Stomach smooth muscle (tissue), 2 donors: ENCODE data around the gene ATXN1.

ENCODE experiments used
- H3K27ac ChIP-seq: one replicate; pipeline ENCODE4 v1.7.0; 2013; ENCODE audit warnings: mild to moderate bottlenecking, low read length, inconsistent platforms
- H3K27me3 ChIP-seq, 2 donors: one replicate each; pipeline ENCODE4 v1.7.0; 2013; ENCODE audit warnings: low read length in 2 of 2; ENCODE audit not compliant: insufficient read depth in 2 of 2, control insufficient read depth in 1 of 2
- H3K36me3 ChIP-seq, 2 donors: one replicate each; pipeline ENCODE4 v1.7.0; 2013; ENCODE audit warnings: low read length in 2 of 2; ENCODE audit not compliant: control insufficient read depth in 2 of 2, insufficient read depth in 2 of 2
- H3K4me1 ChIP-seq: one replicate; pipeline ENCODE4 v1.7.0; 2013; ENCODE audit warnings: low read length; ENCODE audit not compliant: control insufficient read depth, insufficient read depth
- H3K4me3 ChIP-seq, 2 donors: one replicate each; pipeline ENCODE4 v1.7.0; 2013; ENCODE audit warnings: low read length in 2 of 2
- H3K9ac ChIP-seq, 2 donors: one replicate each; pipeline ENCODE4 v1.7.0; 2013; ENCODE audit warnings: low read length in 2 of 2, mild to moderate bottlenecking in 1 of 2
- H3K9me3 ChIP-seq, 2 donors: one replicate each; pipeline ENCODE4 v1.7.0; 2013; ENCODE audit warnings: low read length in 2 of 2; ENCODE audit not compliant: control insufficient read depth in 2 of 2
- donor health status: healthy.
- donor health status: Pancreatic carcinoma.

Gene ATXN1

DNA sequence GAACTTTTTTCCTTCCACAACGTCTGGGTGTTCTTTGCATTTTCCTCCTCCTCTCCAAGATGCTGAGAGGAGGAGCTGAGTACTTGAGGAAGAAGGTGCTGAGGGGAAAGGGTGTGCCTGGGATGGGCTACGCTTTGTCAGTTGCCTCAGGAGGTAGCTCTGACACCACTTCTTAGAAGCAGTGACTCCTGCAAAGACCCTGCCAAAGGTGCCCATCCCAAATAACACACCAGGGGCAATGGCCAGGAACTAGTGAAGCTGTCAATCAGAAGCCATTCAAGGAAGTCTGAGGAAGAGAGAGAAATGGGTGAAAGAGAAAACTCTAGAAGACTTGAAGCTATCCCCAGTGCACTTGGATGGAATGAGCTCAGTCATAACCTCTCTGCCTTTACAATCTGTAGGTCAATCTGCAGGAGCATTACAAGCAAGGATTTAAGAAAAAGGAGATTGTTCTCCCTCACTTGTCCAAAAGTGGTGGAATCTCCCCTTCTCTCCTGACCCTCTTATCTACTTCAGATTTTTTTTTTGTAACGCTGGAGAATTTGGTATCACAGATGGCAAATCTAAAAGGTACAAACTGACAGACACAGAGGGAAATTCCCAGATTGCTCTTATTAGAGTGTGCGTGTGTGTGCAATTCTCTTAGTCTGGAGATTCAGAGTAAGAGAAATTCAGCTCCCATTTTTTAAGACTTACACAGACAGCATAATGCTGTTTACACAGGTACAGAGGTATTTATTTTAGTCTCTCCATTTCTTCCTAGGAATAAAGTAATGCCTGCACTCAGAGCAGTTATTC lies 280.3 kb downstream of the ATXN1 start:
- no peaks in the 10 kb centered on the region for H3K27me3 ChIP-seq
- H3K9ac ChIP-seq = no peak overlapping the region
- peaks cover 0 to 5% of the 10 kb centered on the region in 2 donors for H3K9me3 ChIP-seq
- H3K4me1 ChIP-seq = no peaks in the 10 kb centered on the region
- peaks cover 3 to 13% of the 10 kb centered on the region in 2 donors for H3K36me3 ChIP-seq
- H3K4me3 ChIP-seq = no peak overlapping the region
- H3K27ac ChIP-seq = no peak overlapping the region

DNA sequence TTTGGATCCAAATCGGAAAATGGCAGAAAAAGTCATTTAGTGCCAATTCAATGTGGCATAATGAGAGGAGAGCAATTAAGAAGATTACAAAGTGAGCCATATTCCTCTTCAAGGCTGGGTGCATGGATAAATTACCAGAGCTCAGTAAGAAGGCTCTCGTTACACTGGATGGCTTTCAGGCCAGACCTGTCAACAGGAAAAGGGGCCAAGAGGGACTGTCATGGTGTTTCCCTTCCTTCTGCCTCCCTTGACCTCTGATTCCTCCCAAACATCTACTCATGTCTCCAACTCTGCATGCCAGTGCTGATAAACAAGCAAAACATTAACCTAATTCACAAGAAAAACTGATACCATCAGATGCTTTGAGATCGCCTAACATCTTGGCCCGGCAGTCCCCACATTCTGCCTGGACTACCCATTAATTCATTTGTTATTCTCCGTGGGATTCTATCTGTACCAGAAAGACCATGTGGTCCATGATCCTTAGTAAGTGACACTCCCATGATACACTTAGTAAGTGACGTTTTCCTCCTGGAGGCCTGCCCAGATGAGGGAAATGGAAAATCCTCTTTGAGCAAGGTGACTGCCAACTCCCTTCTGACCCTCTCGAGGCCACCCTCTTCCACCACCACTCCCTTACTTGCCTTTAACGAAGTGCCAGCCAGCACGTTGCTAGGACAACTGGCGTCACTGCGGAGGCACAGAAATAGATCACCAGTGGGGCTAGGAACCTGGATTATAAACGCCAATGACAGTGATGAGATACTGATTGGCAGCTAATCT lies 283.7 kb downstream of the ATXN1 start:
- Histone ChIP-seq H3K36me3 (peaks cover 2 to 6% of the 10 kb centered on the region in 2 donors), H3K4me3 (no peak overlapping the region), H3K9me3 (peaks cover 0 to 4% of the 10 kb centered on the region in 2 donors), H3K27ac (no peak overlapping the region), H3K4me1 (no peaks in the 10 kb centered on the region), H3K9ac (no peak overlapping the region), H3K27me3 (no peaks in the 10 kb centered on the region)

DNA sequence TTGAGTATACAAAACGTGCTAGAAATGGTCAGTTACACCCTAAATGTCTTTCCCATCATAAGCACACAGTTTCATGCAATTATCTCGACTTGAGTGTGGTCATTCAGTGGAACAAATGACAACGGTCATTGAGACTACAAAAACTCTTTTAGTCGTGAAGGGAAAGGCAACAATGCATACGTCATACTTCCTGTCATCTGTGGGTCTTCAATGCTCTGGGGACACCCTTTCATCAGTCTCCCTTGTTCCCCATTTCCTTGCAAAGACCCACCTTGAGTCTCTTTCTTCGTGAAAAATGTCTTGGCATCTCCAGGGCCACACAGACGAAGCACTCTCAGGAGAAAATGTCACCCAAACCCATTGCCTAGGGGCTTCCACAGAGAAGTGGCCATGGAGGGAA lies 284.4 kb downstream of the ATXN1 start:
- no peak overlapping the region for H3K27ac ChIP-seq

DNA sequence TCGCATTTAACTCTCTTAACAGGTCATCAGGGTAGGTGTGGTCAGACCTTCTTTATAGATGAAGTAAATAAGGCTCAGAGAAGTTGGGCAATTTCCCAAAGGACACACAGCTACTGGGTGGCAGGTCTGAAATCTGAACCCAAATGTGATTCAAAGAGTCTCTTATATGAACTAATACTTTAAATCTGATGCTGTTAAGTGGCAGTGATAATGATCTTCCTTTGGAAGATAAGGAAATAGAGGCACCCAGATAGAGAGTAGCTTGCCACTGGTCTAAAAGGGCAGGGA lies 285.8 kb downstream of the ATXN1 start:
- peaks cover 0 to 4% of the 10 kb centered on the region in 2 donors for H3K9me3 ChIP-seq
- H3K27ac ChIP-seq = no peak overlapping the region
- H3K9ac ChIP-seq = no peak overlapping the region
- peaks cover 3% of the 10 kb centered on the region for H3K4me1 ChIP-seq
- H3K4me3 ChIP-seq = no peak overlapping the region
- H3K36me3 ChIP-seq = peaks cover 2 to 3% of the 10 kb centered on the region in 2 donors
- H3K27me3 ChIP-seq = no peaks in the 10 kb centered on the region

More for the DNA sequence above, 284.4 kb downstream of the ATXN1 start:
- peaks cover 2 to 6% of the 10 kb centered on the region in 2 donors for H3K36me3 ChIP-seq
- no peaks in the 10 kb centered on the region for H3K27me3 ChIP-seq
- H3K4me1 ChIP-seq = no peaks in the 10 kb centered on the region
- H3K9me3 ChIP-seq = peaks cover 0 to 4% of the 10 kb centered on the region in 2 donors
- H3K9ac ChIP-seq = no peak overlapping the region
- H3K4me3 ChIP-seq = no peak overlapping the region

DNA sequence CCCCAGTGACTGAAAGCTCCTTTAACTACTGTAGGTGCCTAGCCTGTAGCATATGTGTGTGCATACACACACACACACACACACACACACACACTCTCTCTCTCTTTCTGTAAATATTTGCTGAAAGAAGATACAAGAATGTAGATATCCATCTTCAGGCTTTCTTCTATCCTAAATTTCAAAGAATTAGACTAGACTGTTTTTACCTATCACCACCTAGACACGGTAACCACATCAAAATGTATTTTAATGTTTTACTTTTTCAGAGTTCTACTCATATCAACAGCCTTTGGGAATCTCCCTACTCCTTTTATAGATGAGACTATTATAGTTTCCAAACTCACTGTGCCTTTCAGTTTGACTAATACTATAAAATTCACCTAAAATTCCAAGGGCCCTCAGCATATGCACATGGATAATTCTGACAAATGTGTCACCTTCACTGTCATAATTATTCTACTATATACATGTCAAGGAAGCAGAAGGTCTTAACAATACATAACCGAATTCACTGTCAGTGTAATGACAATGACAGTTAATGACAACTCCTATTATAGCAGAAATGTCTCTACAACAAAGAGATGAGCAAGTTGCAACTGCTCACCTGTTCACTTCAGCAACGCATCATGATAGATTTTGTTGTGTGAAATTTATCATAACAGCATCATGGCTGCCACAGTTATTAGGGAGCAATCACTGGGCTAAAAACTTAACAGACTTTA lies 286.3 kb downstream of the ATXN1 start:
- Histone ChIP-seq H3K27me3 (no peaks in the 10 kb centered on the region), H3K9ac (no peak overlapping the region), H3K4me1 (peaks cover 3% of the 10 kb centered on the region), H3K4me3 (no peak overlapping the region), H3K27ac (no peak overlapping the region), H3K9me3 (peaks cover 0 to 4% of the 10 kb centered on the region in 2 donors), H3K36me3 (peaks cover 2 to 3% of the 10 kb centered on the region in 2 donors)

DNA sequence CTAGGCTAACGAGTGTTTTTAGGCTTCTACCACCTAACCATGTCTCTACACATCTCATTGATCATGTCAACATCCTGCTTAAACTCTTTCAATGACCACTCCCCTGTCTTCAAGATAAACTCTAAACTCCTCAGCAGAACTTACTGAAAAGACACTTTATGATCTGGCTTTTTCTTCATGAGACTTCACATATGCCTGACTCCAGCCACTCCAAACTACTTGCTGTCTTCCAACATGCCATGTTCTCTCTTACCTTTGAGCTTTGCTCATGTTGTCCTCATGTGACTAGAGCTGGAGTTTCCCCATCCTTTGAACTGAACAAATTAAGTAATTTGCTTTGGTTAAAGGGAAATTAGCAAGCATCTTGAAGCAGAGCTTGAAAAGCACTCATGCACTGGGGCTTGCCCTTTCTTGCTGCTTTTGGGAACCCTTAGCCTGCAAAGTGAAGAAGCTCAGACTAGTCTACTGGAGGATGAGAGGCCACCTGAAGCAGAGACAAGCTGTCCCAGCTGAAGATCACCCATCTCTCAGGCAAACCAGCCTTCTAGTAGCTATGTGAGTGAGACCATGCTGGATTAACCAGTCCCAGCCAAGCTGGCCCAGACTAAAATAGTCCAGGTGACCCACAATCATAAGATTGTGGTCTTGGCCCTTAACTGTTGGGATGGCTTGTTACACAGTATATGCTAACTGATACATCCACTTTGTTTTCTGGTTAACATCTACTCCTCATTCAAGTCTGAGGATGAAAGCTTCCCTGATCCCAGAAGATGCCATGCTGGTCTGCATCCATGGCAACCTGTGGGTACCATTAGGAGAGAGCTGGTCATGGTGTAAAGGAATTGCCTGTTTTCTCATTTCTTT lies 287.1 kb downstream of the ATXN1 start:
- H3K4me3 ChIP-seq = no peak overlapping the region
- no peak overlapping the region for H3K27ac ChIP-seq
- H3K9ac ChIP-seq = no peak overlapping the region
- H3K9me3 ChIP-seq = peaks cover 0 to 4% of the 10 kb centered on the region in 2 donors
- H3K36me3 ChIP-seq = peaks cover 2 to 3% of the 10 kb centered on the region in 2 donors
- no peaks in the 10 kb centered on the region for H3K27me3 ChIP-seq
- H3K4me1 ChIP-seq = peaks cover 3% of the 10 kb centered on the region

DNA sequence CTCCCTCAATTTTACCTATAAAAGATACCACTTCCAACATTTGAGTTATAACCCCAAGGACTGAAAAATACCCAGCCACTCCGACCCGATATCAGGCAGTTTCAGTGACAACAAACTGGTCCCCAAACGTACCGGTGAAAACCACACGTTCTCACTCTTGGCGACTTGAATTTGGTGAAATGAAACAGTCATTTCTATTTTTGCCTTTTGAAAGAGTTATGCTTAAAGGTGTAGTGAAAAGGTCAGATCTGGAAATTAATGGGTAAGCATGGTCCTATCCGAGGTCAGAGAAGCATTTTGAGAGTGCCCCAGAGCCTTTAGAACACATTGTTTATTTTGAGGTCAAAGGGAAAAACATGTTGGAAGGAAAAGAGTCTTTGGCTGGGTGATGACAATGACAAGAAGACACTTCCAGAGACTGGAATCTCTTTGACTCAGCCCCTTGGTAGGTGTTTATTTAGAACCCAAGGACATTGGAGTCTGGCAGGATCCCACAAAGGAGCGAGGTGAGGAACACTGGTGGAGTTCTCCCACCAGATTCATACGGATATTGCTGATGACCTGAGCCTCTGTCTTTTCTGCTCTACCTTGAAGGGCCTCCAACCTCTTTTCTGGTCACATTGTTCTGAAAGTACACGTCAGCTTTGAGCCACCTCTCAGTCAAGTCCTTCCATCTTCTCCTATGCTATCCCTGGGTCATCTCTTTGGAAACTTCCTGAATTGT lies 287.9 kb downstream of the ATXN1 start:
- Histone ChIP-seq H3K4me1 (peaks cover 3% of the 10 kb centered on the region), H3K27me3 (no peaks in the 10 kb centered on the region), H3K9ac (no peak overlapping the region), H3K36me3 (peaks cover 2 to 3% of the 10 kb centered on the region in 2 donors), H3K4me3 (no peak overlapping the region), H3K9me3 (peaks cover 0 to 4% of the 10 kb centered on the region in 2 donors), H3K27ac (no peak overlapping the region)

DNA sequence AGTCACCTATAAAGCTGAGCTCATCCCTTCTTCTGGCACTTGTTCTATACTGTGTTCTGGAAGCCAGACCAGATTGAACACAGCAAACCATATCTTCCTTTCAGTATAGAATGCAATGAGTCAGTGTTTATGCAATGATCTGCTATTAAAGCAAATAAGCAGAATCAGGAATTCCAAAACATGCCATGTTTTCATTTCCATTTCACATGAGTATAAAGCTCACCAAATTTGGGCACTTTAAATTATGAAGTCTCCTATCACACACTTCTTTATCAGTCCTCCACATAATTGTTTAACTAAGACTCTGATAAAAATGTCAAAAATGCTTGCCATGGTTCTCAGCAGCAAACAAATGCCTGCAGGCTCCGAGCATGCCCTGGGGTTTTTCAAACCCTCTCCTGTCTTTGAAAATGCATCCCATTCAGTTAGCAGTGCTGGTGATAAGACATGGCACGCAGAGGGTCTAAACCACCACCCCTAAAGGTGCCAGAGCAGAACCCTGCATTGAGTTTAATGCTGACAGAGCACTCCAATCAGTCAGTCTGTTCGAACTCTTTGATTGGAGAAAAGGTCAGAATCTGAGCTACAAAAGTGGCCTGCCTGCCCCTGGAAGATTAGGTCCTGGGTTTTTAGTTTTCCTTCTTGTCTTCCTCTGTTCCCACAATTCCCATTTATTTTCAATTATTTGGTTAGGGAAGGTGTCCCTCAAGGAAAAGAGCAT lies 288.8 kb downstream of the ATXN1 start:
- Histone ChIP-seq H3K4me3 (no peak overlapping the region), H3K9ac (no peak overlapping the region), H3K27ac (no peak overlapping the region), H3K4me1 (peaks cover 3% of the 10 kb centered on the region), H3K9me3 (peaks cover 0 to 4% of the 10 kb centered on the region in 2 donors), H3K27me3 (no peaks in the 10 kb centered on the region), H3K36me3 (peaks cover 0 to 3% of the 10 kb centered on the region in 2 donors)

DNA sequence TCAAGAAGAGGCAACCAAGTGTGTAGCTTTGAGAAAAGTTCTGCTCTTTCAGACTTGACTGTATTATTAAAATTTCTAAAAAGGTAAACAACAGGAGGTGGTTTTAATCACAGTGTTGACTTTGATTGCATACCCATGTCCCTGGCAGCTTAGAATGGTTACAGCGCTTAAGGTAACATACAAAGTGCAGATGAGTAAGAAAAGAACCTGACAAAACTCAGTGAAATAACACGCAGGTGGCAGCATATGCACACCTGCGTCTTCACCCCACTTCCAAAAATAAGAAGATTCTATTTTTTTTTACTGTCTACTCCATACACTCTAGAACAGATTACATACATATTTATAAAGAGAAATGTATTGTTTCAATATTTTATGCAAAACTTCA lies 289.4 kb downstream of the ATXN1 start:
- Histone ChIP-seq H3K27me3 (no peaks in the 10 kb centered on the region), H3K9ac (no peak overlapping the region), H3K27ac (no peak overlapping the region), H3K36me3 (peaks cover 0 to 3% of the 10 kb centered on the region in 2 donors), H3K4me1 (peaks cover 3% of the 10 kb centered on the region), H3K9me3 (peaks cover 0 to 4% of the 10 kb centered on the region in 2 donors), H3K4me3 (no peak overlapping the region)
